HepG2 (cell line): ENCODE results near the gene TMEM151A. TPM values are rescaled to one million over a fixed set of nuclear protein-coding genes. Genes with fewer than 3 reads are reported as not detected.

Experiments
- CREB1 ChIP-seq, 2 experiments: fragments of 450-650 bp in 1 of 2; IDR thresholded peaks; 2 replicates each; pipeline ENCODE4 v1.6.1; 2016 to 2017; ENCODE audit warnings: control low read depth in 1 of 2, mild to moderate bottlenecking in 1 of 2, missing compliant biosample characterization in 1 of 2, missing genetic modification characterization in 1 of 2
- KDM5B ChIP-seq: sonication (generic); formaldehyde crosslinking; IDR thresholded peaks from 2 replicates; pipeline ENCODE4 v1.4.0; 2020; ENCODE audit warnings: missing genetic modification reagents, mild to moderate bottlenecking, borderline replicate concordance
- KLF9 ChIP-seq: IDR thresholded peaks from 2 replicates; pipeline ENCODE4 v1.6.1; 2016; ENCODE audit warnings: low read depth
- MAF1 ChIP-seq: sonication (generic); formaldehyde crosslinking; IDR thresholded peaks from 2 replicates; pipeline ENCODE4 v1.5.0; 2020; ENCODE audit warnings: missing genetic modification reagents, borderline replicate concordance
- NFYB ChIP-seq: sonication (generic); formaldehyde crosslinking; IDR thresholded peaks from 2 replicates; pipeline ENCODE4 v1.4.0; 2020; ENCODE audit warnings: missing genetic modification reagents
- NR1H2 ChIP-seq: sonication (generic); formaldehyde crosslinking; IDR thresholded peaks from 2 replicates; pipeline ENCODE4 v1.8.1; 2022; ENCODE audit warnings: low read depth, missing genetic modification reagents, borderline replicate concordance
- PLRG1 ChIP-seq: fragments of 450-650 bp; conservative IDR thresholded peaks from 2 replicates; pipeline ENCODE4 v1.6.1; 2016
- TOE1 ChIP-seq: sonication (generic); formaldehyde crosslinking; IDR thresholded peaks from 2 replicates; pipeline ENCODE4 v1.4.0; 2020; ENCODE audit warnings: mild to moderate bottlenecking, missing genetic modification reagents
- ZBTB42 ChIP-seq: sonication (generic); formaldehyde crosslinking; IDR thresholded peaks from 2 replicates; pipeline ENCODE4 v1.5.0; 2020; ENCODE audit warnings: mild to moderate bottlenecking, missing genetic modification reagents
- ZNF260 ChIP-seq: sonication (generic); formaldehyde crosslinking; IDR thresholded peaks from 2 replicates; pipeline ENCODE4 v1.4.0; 2020; ENCODE audit warnings: missing genetic modification reagents, low read depth, mild to moderate bottlenecking, borderline replicate concordance
- ZNF264 ChIP-seq: sonication (generic); formaldehyde crosslinking; IDR thresholded peaks from 2 replicates; pipeline ENCODE4 v1.4.0; 2020; ENCODE audit warnings: missing genetic modification reagents
- ZNF510 ChIP-seq: sonication (generic); formaldehyde crosslinking; IDR thresholded peaks from 2 replicates; pipeline ENCODE4 v1.4.0; 2020; ENCODE audit warnings: low read depth, mild to moderate bottlenecking, missing genetic modification reagents
- ZNF549 ChIP-seq: sonication (generic); formaldehyde crosslinking; IDR thresholded peaks from 2 replicates; pipeline ENCODE4 v1.5.0; 2020; ENCODE audit warnings: missing genetic modification reagents
- ZNF572 ChIP-seq: sonication (generic); formaldehyde crosslinking; IDR thresholded peaks from 2 replicates; pipeline ENCODE4 v1.5.1; 2020; ENCODE audit warnings: mild to moderate bottlenecking, missing genetic modification reagents
- ZNF781 ChIP-seq: sonication (generic); formaldehyde crosslinking; IDR thresholded peaks from 2 replicates; pipeline ENCODE4 v1.5.1; 2020; ENCODE audit warnings: borderline replicate concordance, mild to moderate bottlenecking, missing genetic modification reagents; ENCODE audit errors: not compliant biosample characterization
- polyA plus RNA-seq, 8 experiments: library from polyadenylated mRNA; depleted of rRNA in 3 of 8; stranded (reverse) in 7 of 8; unstranded in 1 of 8; fragments of >200 nt; fragmentation: Illumina TruSeq in 4 of 8; extraction: Trizol in 4 of 8; gene quantifications; 2 replicates each; pipeline versions ENCODE4 v1.2.1 to v1.2.3, GENCODE V29; 2011 to 2016; ENCODE audit warnings: low read depth in 4 of 8, missing spikeins in 1 of 8, mixed read lengths in 1 of 8; ENCODE audit not compliant: insufficient read depth in 1 of 8
- total RNA-seq, 5 experiments: library from RNA; depleted of rRNA; stranded (reverse); fragments of >200 nt; fragmentation: Illumina TruSeq; extraction: Trizol; gene quantifications; 2 replicates each; pipeline ENCODE4 v1.2.3, GENCODE V29; 2016; ENCODE audit warnings: low read depth in 1 of 5
- TF ChIP-seq, protein P1 (sequence below): sonication (generic); formaldehyde crosslinking; IDR thresholded peaks from 2 replicates; pipeline ENCODE4 v1.4.0; 2020; ENCODE audit warnings: missing genetic modification reagents
- TF ChIP-seq, protein P2 (sequence below): sonication (generic); formaldehyde crosslinking; IDR thresholded peaks from 2 replicates; pipeline ENCODE4 v1.5.1; 2020; ENCODE audit warnings: missing genetic modification reagents, mild to moderate bottlenecking, borderline replicate concordance

The TMEM151A gene
- total and polyA plus RNA-seq, 2 of the 13 experiments (the other 11 are each of a cell fraction or from before 2014, with no cell fraction given), result 0.18 to 0.33 TPM

DNA sequence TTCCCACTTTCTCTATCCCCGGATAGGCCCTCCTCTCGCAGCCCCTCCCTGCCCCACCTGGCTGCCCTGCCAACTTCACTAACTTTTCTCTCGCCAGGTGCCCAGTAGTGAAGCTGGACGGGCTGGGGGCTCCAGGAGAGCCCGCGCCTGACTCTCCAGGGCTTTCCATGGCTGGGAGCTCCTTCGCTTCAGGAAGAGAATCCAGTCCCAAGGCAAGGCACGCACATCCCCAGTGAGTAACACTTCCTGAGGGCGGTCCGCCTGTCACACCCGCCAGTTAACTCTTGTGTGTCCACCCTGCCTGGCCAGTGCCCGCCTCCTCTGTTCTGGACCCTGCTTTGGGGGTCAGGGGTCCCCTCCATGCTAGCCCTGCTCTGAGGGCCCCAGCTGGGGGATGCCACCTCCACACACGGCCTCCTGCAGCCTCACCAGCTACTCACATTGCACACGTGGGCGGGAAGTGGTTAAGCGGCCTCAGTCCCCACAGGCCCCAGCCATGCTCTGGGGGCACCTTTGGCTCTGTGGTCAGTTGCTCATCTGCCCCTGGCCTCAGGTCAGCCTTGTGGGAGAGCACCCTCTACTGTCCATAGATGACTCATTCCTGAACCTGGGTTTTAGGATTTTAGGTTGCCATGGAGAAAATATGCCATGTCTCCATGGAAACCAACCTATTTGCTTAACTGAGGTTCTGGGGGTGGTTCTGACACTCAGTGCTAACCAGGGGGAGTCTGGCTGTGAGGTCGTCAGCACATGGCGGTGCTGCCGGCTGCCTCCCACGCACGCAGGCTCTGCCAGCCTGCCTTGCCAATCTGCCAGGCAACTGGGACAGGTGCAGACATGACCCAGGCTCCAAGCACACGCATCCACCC is 44.8 kb downstream of the TMEM151A start, which contains the start of gene RIN1 (continued):
- TF ChIP-seq, protein P1, sequence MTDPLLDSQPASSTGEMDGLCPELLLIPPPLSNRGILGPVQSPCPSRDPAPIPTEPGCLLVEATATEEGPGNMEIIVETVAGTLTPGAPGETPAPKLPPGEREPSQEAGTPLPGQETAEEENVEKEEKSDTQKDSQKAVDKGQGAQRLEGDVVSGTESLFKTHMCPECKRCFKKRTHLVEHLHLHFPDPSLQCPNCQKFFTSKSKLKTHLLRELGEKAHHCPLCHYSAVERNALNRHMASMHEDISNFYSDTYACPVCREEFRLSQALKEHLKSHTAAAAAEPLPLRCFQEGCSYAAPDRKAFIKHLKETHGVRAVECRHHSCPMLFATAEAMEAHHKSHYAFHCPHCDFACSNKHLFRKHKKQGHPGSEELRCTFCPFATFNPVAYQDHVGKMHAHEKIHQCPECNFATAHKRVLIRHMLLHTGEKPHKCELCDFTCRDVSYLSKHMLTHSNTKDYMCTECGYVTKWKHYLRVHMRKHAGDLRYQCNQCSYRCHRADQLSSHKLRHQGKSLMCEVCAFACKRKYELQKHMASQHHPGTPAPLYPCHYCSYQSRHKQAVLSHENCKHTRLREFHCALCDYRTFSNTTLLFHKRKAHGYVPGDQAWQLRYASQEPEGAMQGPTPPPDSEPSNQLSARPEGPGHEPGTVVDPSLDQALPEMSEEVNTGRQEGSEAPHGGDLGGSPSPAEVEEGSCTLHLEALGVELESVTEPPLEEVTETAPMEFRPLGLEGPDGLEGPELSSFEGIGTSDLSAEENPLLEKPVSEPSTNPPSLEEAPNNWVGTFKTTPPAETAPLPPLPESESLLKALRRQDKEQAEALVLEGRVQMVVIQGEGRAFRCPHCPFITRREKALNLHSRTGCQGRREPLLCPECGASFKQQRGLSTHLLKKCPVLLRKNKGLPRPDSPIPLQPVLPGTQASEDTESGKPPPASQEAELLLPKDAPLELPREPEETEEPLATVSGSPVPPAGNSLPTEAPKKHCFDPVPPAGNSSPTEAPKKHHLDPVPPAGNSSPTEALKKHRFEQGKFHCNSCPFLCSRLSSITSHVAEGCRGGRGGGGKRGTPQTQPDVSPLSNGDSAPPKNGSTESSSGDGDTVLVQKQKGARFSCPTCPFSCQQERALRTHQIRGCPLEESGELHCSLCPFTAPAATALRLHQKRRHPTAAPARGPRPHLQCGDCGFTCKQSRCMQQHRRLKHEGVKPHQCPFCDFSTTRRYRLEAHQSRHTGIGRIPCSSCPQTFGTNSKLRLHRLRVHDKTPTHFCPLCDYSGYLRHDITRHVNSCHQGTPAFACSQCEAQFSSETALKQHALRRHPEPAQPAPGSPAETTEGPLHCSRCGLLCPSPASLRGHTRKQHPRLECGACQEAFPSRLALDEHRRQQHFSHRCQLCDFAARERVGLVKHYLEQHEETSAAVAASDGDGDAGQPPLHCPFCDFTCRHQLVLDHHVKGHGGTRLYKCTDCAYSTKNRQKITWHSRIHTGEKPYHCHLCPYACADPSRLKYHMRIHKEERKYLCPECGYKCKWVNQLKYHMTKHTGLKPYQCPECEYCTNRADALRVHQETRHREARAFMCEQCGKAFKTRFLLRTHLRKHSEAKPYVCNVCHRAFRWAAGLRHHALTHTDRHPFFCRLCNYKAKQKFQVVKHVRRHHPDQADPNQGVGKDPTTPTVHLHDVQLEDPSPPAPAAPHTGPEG, result no peak
- TF ChIP-seq MAF1 (CRISPR knock-in tag), result no peak
- TF ChIP-seq TOE1 (CRISPR knock-in tag), result no peak
- no peak for TF ChIP-seq CREB1 (IDR thresholded peaks at IDR 0.05)
- TF ChIP-seq CREB1 (CRISPR knock-in tag; IDR thresholded peaks at IDR 0.05), result peak; percentile 82
- peak; percentile 62; the same call in 1 of the 2 replicates for TF ChIP-seq KDM5B (CRISPR knock-in tag)
- TF ChIP-seq KLF9 (CRISPR knock-in tag), result no peak
- no peak for TF ChIP-seq ZNF510 (CRISPR knock-in tag)
- no peak for TF ChIP-seq PLRG1
- TF ChIP-seq ZNF781 (CRISPR knock-in tag), result peak; percentile 79
- TF ChIP-seq ZNF264 (CRISPR knock-in tag), result no peak
- no peak; the same call in 1 of the 2 replicates for TF ChIP-seq NR1H2
- peak; percentile 96 for TF ChIP-seq ZNF572 (CRISPR knock-in tag)
- TF ChIP-seq ZBTB42 (CRISPR knock-in tag), result no peak
- TF ChIP-seq ZNF260 (CRISPR knock-in tag), result no peak
- no peak for TF ChIP-seq NFYB (CRISPR knock-in tag)
- TF ChIP-seq, protein P2, sequence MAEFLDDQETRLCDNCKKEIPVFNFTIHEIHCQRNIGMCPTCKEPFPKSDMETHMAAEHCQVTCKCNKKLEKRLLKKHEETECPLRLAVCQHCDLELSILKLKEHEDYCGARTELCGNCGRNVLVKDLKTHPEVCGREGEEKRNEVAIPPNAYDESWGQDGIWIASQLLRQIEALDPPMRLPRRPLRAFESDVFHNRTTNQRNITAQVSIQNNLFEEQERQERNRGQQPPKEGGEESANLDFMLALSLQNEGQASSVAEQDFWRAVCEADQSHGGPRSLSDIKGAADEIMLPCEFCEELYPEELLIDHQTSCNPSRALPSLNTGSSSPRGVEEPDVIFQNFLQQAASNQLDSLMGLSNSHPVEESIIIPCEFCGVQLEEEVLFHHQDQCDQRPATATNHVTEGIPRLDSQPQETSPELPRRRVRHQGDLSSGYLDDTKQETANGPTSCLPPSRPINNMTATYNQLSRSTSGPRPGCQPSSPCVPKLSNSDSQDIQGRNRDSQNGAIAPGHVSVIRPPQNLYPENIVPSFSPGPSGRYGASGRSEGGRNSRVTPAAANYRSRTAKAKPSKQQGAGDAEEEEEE (CRISPR knock-in tag), result no peak; the same call in 1 of the 2 replicates
- no peak for TF ChIP-seq ZNF549 (CRISPR knock-in tag)
